Mesodermal cell (in vitro differentiated cells): ENCODE results near the gene DLGAP3.
"Not testable (repeated sequence)": the region's sequence is repeated elsewhere in the genome, so short reads cannot be mapped to it uniquely, and the experiment has no call there.

ENCODE experiments used
- H3K27ac ChIP-seq: 2 replicates; pipeline ENCODE4 v1.7.0; 2013; ENCODE audit warnings: mild to moderate bottlenecking, low read depth, low read length, moderate library complexity; ENCODE audit not compliant: severe bottlenecking
- H3K36me3 ChIP-seq: 2 replicates; pipeline ENCODE4 v1.7.1; 2013; ENCODE audit warnings: mild to moderate bottlenecking, low read length, moderate library complexity; ENCODE audit not compliant: control insufficient read depth, insufficient read depth
- H3K4me1 ChIP-seq: one replicate; pipeline ENCODE4 v1.7.1; 2013; ENCODE audit warnings: mild to moderate bottlenecking, low read length; ENCODE audit not compliant: insufficient read depth, control insufficient read depth, poor library complexity, severe bottlenecking
- H3K4me3 ChIP-seq: 2 replicates; pipeline ENCODE4 v1.7.0; 2013; ENCODE audit warnings: low read length, control low read depth, mild to moderate bottlenecking; ENCODE audit not compliant: insufficient read depth, poor library complexity, severe bottlenecking; ENCODE audit errors: extremely low read depth
- H3K9me3 ChIP-seq: 2 replicates; pipeline ENCODE4 v1.7.1; 2013; ENCODE audit warnings: mild to moderate bottlenecking, low read length, moderate library complexity; ENCODE audit not compliant: control insufficient read depth
- WGBS, 2 experiments: methylation state at CpG; one replicate each; pipeline ENCODE4 v1.1.5; 2013; ENCODE audit warnings: missing lambda C conversion rate in 2 of 2; ENCODE audit not compliant: insufficient coverage in 2 of 2; 5-methylcytosine and 5-hydroxymethylcytosine counted together

Gene DLGAP3

DNA sequence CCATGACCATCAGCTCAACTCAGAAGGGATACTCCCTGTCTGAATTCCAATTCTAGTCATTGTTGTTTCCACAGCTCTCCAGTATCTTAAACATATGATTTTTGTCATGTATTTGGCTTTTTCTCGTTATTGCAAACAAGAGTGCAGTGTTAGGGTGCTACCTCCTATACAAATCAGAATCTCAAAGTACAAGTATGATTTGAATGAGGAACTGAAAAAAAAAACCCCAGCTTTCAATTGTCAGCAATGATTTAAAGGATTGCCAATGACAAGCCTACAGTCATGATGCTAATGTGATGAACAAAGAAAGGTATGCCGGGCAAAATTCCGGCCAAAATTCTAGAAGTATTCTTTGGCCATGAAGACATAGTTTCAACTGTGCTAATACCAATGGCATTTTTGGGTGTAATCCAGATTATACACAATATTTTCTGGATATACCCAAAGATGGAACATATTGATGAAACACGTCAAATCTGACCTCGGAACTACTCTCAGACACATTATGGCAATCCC, 40.8 kb upstream of the DLGAP3 start:
- WGBS, 2 experiments, result 76% methylated on average over 2 of the region's 5 CpGs; no CpG with 5 or more reads in 1 of the 2 experiments
- no peaks in the 10 kb centered on the region for H3K9me3 ChIP-seq
- no peaks in the 10 kb centered on the region for H3K36me3 ChIP-seq
- no peaks in the 10 kb centered on the region for H3K4me1 ChIP-seq
- no peak overlapping the region for H3K27ac ChIP-seq
- no peak overlapping the region for H3K4me3 ChIP-seq

GRCh38 chr1:34968297-34968696, 38.8 kb upstream of the DLGAP3 start:
- not testable (repeated sequence) for H3K27ac ChIP-seq, H3K9me3 ChIP-seq, H3K4me3 ChIP-seq, H3K36me3 ChIP-seq, H3K4me1 ChIP-seq
- WGBS, 2 experiments, result 78% methylated on average over 2 of the region's 3 CpGs; no CpG with 5 or more reads in 1 of the 2 experiments

DNA sequence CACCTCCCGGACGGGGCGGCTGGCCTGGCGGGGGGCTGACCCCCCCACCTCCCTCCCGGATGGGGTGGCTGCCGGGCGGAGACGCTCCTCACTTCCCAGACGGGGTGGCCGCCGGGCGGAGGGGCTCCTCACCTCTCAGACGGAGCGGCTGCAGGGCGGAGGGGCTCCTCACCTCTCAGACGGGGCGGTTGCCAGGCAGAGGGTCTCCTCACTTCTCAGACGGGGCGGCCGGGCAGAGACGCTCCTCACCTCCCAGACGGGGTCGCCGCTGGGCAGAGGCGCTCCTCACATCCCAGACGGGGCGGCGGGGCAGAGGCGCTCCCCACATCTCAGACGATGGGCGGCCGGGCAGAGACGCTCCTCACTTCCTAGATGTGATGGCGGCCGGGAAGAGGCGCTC, 38.2 kb upstream of the DLGAP3 start:
- not testable (repeated sequence) for H3K27ac ChIP-seq, H3K4me3 ChIP-seq, H3K4me1 ChIP-seq, H3K9me3 ChIP-seq, H3K36me3 ChIP-seq
- no CpG with 5 or more reads among the region's 36 CpGs for WGBS, 2 experiments

GRCh38 chr1:34965597-34965996, 36.1 kb upstream of the DLGAP3 start:
- no peak overlapping the region for H3K27ac ChIP-seq
- H3K4me1 ChIP-seq, result no peaks in the 10 kb centered on the region
- H3K36me3 ChIP-seq, result no peaks in the 10 kb centered on the region
- no peaks in the 10 kb centered on the region for H3K9me3 ChIP-seq
- no peak overlapping the region for H3K4me3 ChIP-seq
- WGBS, 2 experiments, result 100% methylated on average over 1 of the region's 2 CpGs

- Histone ChIP-seq H3K27ac (no peak overlapping the region), H3K4me1 (no peaks in the 10 kb centered on the region), H3K4me3 (no peak overlapping the region), H3K9me3 (no peaks in the 10 kb centered on the region), H3K36me3 (no peaks in the 10 kb centered on the region)
- WGBS, 2 experiments, result no CpG with 5 or more reads among the region's 1 CpG
Measured at GRCh38 chr1:34950428-34950827, 21.0 kb upstream of the DLGAP3 start.

- WGBS, 2 experiments, result 91 to 93% methylated on average over 5 to 6 of the region's 10 CpGs
- not testable (repeated sequence) for H3K36me3 ChIP-seq, H3K9me3 ChIP-seq
Measured at GRCh38 chr1:34948739-34949138, 19.3 kb upstream of the DLGAP3 start.

DNA sequence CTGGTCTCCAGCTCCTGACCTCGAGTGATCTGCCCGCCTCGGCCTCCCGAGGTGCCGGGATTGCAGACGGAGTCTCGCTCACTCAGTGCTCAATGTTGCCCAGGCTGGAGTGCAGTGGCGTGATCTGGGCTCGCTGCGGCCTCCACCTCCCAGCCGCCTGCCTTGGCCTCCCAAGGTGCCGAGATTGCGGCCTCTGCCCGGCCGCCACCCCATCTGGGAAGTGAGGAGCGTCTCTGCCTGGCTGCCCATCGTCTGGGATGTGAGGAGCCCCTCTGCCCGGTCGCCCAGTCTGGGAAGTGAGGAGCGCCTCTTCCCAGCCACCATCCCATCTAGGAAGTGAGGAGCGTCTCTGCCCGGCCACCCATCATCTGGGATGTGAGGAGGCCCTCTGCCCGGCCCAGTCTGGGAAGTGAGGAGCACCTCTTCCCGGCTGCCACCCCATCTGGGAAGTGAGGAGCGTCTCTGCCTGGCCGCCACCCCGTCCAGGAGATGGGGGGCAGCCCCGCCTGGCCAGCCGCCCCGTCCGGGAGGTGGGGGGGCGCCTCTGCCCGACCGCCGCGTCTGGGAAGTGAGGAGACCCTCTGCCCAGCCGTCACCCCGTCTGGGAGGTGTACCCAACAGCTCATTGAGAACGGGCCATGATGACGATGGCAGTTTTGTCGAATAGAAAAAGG, 18.3 kb upstream of the DLGAP3 start:
- not testable (repeated sequence) for H3K9me3 ChIP-seq, H3K27ac ChIP-seq, H3K4me3 ChIP-seq, H3K36me3 ChIP-seq, H3K4me1 ChIP-seq
- WGBS, 2 experiments, result 94% methylated on average over 18 to 31 of the region's 41 CpGs

More at GRCh38 chr1:34948739-34949138, 19.3 kb upstream of the DLGAP3 start:
- not testable (repeated sequence) for H3K27ac ChIP-seq, H3K4me3 ChIP-seq, H3K4me1 ChIP-seq

DNA sequence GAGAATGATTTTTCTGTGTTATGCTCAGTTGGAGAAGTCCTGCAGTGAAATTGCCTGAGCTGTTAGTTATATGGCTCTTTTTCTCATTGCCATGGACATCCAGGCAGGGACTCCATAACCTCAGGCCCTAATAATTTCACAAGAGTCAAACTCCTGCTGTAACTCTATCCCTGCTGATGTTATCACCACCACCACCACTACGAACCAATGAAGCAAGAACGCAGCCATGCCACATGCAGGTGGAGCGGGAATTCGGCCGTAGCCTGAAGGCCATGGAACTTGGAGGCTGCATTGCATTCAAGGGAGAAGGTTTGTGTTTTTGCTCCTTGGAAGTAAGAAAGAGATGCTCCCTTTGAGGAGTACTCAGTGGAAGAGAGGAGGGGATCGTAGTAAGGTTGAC, 16.8 kb upstream of the DLGAP3 start:
- H3K27ac ChIP-seq, result no peak overlapping the region
- no peaks in the 10 kb centered on the region for H3K4me1 ChIP-seq
- H3K9me3 ChIP-seq, result no peaks in the 10 kb centered on the region
- no peak overlapping the region for H3K4me3 ChIP-seq
- 90 to 96% methylated on average over 2 to 5 of the region's 6 CpGs for WGBS, 2 experiments
- H3K36me3 ChIP-seq, result no peaks in the 10 kb centered on the region

DNA sequence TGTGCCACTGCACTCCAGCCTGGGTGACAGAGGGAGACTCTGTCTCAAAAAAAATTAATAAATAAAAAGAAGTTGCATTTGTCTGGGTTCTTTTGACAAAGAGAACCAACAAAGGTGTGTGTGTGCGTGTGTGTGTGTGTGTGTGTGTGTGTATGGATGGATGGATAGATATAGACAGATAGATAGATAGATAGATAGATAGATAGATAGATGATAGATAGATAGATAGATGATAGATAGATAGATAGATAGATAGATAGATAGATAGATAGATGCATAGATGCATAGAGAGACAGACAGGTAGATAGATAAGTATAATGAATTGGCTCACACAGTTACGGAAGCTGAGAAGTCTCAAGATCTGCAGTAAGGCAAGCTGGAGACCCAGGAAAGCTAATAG, 12.3 kb upstream of the DLGAP3 start:
- H3K4me3 ChIP-seq, result not testable (repeated sequence)

DNA sequence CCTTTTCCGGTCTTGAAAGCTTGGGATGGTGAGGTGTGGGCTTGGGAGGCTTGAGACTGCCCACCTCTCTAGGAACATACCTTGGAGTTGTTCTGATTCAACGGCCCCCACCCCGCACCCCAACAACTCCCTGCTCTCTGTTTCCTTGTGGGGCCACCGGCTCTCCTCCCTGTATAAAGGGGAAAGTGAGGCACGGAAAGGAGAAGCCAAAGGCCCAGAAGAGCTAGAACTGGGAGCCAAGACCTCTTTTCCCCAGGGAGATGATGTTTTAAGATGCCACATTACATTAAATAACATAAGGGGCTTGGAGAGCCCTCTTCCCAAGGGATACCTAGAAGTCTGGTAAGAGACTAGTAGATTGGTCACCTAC, 1.2 kb upstream of the DLGAP3 start:
- WGBS, 2 experiments, result no CpG with 5 or more reads among the region's 5 CpGs
- Histone ChIP-seq H3K4me3 (no peak overlapping the region), H3K9me3 (no peaks in the 10 kb centered on the region), H3K27ac (no peak overlapping the region), H3K4me1 (peaks cover 3% of the 10 kb centered on the region), H3K36me3 (no peaks in the 10 kb centered on the region)

More for the DNA sequence above, 12.3 kb upstream of the DLGAP3 start:
- H3K27ac ChIP-seq, H3K4me1 ChIP-seq, H3K9me3 ChIP-seq, H3K36me3 ChIP-seq: not testable (repeated sequence)
- 87 to 100% methylated on average over 2 of the region's 2 CpGs for WGBS, 2 experiments

DNA sequence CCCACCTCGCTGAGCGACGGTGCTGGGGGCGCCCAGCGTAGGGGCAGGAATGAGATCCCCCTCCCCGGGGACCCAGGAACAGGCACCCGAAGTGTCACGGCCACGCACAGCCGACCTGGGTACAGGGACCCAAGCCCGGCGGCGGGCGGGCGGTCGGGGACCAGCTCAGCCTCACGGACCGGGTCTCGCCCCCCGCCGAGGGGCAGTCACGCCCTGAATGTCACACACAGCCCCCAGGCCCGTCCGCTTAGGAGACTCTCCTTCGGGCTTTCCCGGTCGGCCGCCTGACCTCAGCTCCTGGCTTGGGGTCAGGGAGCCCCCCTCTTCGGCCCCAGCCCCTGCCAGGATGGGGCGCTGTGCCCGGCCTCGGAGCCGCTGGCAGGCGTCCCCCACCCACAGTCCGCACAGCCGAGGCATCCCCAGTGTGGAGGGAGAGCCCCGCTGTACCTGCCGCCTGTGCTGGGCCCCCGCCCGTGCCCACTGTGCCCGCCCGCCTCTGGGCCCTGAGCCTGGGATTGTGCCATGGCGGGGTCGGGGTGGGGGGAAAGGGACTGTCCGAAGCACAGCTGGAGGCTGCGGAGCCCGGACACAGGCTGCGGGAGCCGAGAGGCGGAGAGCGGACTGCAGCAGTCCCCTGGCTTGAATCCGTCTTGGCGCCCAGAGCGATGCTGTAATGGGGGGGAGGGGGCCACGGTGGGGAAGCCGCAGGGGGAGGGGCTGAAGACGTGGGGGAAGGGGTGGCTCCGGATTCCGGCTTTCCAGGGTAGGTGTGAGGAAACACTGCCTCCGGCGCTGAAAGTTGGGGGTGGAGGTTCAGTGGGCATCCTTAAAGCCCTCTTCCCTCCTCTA, 627 bp upstream of the DLGAP3 start:
- Histone ChIP-seq H3K9me3 (no peaks in the 10 kb centered on the region), H3K36me3 (no peaks in the 10 kb centered on the region), H3K4me1 (peaks cover 3% of the 10 kb centered on the region), H3K27ac (no peak overlapping the region), H3K4me3 (peak overlapping the region; percentile 48)
- 0% methylated on average over 23 to 38 of the region's 61 CpGs for WGBS, 2 experiments
